HG02798 (cell line): ENCODE results near the gene ZFP36L1.

Experiments
- ATAC-seq: cut with Tn5 transposase; IDR thresholded peaks from one replicate; pipeline ENCODE4 v1.9.1; 2021; ENCODE audit warnings: mild to moderate bottlenecking; ENCODE audit not compliant: unreplicated experiment, poor library complexity

The ZFP36L1 gene

DNA sequence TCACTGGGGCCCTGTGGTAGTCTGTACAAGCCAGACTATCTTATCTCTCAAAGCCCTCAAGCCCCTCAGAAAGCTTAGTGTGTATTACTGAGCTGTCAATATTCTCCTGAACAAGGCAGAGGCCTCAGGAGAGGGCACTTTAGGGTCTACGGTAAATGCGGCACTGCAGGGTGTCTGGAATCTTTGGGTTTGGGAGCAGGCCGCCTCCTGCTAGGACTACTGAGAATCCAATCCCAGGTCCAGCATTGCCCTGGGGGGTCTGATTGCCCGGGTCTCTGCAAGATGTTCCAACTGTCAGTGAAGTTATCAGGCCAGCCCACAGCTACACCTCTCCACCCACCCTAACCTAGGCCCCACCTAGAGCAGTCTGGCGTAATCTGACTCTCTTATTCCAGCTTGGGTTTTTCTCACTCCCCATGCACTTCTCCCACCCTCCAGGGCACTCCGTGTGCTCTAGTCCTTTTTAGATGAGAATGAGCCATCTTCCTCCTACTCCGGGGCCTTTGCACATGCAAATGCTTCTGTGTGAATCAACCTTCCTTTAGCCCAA is 4.3 kb upstream of the ZFP36L1 start:
- no peak for ATAC-seq

DNA sequence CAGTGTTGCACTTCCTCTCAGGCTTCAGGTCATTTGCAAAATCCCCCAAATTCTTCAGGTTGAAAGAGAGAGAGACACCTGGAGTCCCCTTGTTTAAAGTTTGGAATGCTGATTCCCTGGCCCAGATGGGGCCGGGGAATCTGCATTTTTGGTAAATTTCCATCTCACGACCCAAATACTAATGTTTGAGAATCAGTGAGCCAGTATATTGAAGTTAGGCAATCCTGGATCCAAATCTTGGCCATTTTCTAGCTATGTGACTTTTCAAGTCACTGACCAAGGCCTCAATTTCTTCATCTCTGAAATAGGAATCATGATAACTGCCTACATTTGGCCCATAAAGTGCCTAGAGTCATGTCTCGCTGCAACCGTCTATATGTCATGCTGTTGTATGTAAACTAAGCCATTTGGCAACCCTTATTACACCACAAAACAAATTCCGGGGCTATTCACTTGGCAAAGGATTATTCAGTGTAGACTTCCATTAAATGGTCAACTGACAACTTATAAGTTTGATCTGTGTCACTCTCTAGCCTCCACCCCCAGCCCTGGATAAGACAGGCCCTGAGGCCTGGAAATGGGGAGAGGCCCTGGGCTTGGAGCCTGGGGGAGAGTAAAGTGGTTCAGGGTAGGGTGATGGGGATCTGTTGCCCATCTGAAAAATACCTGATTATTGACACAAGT is 3.7 kb upstream of the ZFP36L1 start:
- no peak for ATAC-seq

DNA sequence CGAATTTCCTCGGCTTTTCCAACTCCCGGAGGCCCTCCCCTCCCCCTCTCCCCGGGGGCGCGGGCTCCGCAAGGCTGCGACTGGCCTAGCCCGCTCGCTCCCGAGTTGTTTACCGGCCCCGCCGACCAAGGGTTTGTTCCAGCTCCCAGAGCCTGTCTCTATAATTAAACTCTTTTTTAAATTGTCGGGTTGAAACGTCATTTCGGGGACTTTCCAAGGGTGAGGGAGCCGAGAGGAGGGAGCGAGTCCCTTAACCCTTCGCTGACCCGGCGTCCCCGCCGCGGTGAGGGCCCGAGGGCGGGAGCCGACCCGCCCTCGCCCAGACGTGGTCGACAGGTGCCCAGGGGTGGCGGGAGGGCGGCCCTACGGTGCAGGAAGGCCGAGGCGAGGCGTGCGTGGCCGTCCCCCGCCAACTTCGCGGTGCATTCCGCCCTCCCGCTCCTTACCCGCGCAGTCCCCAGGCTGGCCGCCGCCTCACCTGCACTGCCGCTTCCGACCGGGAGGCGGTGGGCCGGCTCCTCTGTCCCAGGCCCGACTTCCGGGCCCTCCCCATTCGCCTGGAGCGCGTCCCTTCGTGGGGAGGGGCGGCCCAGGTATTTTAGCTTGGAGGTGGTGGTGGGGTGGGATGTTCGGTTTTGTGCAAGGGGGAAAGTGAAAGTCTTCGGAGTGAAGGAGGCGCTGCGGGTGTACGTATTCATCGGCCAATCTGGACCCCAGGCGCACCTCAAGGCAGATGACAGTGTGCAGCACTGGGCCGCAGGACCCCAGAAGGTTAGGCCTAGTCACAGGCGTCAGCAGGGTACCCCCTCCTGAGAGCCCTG is 2.9 kb upstream of the ZFP36L1 start:
- peak; percentile 41 for ATAC-seq

DNA sequence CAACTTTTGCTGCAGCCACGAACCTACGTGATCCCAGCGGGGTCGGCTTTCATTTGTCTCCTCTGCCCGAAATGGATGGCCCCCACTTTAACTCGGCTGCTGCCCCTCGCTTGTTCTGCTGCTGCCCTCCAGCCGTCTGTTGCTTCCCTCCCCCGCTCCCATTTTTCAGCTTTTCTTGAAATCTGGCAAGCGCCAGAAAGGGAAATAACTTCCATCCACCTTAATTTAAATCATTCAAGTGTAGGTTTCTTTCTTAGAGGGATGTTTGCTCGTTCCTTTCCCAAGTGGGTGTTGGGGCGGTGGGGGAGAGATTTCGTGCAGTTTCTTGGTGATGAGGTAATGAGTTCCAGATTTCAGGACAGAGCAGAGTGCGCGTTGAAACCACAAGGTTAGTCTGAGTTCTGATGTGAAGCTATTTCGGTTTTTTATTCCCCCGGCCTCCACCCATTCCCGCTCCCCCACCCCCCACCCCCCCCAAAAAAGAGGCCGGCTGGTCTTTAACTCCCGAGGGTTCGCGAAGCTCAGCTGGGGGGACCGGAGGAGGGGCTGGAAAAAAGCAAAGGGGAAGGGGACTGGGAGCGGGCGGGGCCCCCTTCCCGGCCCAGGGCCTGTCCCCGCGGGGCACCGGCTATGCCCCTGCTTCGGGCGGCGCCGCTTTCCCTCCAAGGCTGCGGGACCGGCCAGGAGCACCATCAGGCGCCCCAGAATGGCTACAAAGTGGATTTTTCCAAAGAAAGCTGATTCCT is 2.2 kb upstream of the ZFP36L1 start:
- no peak for ATAC-seq

DNA sequence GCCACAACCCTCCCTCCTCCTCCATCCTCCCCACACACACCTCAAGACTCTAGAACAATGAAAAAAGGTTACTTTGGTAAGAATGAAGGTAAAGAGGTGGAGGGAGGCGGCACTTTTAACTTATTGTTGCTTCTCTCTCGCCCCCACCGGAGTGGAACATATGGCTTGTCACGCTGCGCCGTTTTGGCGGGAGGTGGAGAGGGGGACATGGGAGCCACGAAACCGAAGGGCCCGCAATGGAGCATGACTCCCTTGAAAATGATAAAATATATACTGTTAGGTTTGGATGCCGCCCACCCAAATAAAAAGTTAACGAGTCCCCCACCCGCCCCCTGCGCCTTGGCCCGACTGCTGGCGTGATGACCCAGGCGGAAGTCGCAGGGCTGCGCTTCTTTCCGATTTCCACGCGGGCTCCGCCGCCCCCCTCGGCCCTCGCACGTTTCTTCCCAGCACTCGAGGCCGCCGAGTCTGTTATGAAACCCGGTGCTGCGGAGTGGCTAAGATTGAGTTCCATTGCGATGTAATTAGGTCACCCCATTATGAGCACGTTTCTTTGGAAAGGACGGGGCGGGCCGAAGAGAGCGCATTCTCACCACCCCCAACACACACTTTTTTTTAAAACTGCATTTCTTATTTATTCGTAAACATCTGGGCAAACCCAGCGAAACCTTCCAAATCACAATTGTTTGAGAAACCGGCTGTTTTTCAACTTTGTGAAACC is 1.4 kb upstream of the ZFP36L1 start:
- ATAC-seq, result no peak

DNA sequence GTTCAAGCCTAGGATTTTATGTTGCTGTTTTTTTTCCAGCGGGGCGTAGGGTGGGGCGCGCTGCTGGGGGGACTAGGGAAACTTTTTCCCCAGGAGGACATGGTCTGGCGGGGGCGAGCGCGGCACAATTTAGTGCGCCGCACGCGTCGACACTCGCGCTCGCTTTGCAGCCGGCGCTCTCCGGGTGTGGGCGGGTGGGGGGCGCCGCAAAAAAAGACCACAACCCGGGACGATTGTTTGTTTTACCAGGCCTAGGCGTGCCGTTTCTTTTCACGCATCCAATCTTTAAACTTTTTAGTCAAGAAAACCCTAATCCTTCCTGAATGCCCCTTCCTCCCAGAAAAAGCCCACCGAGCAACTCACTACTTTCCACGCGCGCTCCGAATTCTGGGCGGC is 865 bp upstream of the ZFP36L1 start:
- no peak for ATAC-seq

DNA sequence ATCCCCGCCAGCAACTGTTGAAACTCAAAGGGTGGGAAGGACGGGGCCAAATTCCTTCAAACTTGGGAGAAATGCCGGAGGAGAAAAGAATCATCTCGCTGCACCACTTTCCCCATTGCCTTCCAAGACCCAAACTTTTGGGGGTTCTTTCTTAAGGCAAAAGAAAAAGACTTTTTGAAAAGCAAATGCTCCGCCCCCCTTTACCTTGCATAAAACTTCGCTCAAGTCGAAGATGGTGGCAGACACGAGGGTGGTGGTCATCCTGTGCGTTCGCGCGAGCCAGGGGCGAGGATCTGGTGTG is 239 bp downstream of the ZFP36L1 start:
- ATAC-seq, result no peak

DNA sequence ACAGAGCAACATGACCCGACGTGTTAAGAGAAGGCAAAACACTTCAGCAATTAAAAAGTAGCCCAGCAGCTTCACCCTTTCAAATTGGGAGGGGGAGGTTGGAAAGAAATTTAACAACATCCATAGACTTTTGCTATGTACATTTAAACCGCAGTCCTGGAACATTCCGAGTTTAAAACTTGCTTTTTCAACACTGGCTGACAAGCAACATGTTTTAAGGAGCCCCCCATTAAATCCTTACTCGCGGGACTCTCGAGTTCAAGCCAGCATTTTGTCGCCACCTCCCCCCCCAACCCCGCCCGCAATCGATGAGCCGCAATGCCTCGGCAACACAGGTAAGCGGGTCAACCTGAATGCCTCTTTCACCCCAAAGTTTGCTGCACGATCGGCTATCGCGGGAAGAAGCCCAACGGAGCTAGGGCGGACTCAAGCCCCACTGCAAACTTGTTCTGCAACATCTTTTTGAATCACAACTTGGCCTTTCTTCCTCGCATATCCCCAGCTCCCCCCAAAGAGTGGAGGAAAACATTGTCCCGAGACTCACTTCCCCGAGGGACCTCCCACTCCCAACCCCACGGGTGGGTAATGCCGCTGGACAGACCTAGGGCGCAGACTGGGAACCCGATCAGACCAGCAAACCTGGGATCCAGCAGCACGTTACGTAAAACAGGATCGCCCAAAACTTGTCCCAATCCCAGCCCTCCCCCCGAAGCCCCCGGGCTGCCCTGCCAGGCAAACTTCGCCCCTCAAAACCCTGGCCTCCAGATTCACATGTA is 777 bp downstream of the ZFP36L1 start:
- ATAC-seq, result no peak

DNA sequence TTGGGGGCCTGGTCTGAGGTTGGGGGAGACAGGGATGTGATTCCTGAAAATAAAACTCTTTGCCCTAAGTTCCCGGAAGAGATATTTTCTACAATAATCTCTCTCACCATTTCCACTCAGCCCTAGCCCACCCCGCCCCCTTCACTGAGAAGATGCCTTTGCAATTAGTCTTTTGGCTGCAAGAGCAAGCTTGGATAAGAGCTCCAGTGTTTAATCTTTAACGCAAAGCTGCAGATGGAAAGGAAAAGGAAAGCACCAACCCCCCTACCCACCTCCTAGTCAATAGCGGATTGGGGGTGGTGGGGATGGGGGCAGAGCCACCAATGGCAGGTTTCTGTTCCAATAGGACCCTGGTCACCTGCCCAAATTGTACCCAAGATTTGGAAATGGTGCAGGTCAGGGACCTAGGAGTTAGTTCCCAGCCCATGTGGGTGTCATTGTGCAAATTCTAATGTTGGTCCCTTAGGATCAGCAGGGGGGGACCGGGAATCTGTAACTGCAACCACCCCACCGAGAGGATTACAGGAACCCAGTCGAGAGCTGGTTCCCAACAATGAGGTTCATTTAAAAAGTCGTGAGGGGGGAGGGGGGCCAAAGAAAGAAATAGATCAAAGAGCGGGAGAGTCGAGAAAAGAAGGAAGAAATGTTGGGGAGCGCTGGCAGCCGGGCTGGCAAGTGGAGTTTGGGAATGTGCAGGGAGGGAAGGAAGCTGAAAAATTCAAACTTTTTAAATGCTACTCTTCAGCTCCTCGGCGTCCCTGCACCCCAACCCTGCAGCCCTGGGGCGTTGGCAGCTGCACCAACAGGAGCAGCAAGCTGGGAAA is 1.6 kb downstream of the ZFP36L1 start:
- ATAC-seq, result no peak

DNA sequence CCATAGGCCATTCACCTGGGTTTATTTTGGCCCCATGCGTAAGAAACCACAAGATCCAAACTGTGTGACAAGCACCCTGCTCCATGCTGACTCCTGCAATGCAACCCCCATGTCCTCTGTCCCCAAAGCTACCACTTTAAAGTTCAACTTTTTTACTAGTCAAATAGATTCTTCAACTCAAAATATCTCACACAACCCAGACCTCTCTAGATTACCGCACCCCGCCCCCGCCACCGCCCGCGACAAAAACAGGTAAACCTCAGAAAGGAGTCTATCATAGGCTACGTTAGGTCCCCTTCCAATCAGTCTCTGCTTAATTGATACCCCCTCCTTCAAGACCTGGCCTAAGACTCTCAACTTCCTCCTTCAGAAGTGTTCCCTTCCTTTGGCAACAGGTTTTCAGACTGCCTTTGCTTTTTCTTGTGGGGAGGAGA is 2.2 kb downstream of the ZFP36L1 start:
- ATAC-seq, result no peak

DNA sequence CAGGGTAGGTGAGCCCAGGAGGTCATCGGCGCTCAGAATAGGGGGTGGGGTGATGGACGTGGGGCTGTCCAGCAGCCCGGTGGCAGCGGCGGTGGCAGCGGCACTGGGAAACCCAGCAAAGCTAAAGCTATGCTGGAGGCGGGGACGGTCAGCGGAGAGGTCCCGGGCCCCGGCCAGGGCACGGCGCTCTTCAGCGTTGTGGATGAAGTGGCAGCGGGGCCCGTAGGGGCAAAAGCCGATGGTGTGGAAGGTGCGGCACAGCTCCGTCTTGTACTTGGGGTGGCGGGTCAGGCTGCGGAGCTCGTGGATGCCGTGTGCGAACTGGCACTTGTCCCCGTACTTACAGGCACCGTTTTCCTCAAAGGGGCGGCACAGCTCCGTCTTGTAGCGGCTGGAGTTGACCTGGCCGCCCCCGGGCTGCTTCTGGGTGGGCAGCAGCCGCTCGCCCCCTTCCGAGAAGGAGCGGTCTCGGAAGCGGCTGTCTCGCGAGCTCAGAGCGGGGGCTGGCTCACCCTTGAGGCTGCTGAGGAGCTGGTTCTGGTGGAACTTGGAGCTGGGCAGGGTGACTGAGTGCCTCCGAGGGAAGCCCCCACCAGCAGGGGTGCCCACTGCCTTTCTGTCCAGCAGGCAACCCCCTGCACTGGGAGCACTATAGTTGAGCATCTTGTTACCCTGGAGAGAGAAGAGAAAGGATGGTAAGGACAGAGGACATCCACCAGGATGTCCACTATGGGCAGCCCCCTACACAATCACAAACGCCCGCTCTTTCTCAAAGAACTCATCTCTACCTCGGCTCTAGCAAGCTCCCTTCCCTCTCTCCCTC is 2.8 kb downstream of the ZFP36L1 start:
- no peak for ATAC-seq

DNA sequence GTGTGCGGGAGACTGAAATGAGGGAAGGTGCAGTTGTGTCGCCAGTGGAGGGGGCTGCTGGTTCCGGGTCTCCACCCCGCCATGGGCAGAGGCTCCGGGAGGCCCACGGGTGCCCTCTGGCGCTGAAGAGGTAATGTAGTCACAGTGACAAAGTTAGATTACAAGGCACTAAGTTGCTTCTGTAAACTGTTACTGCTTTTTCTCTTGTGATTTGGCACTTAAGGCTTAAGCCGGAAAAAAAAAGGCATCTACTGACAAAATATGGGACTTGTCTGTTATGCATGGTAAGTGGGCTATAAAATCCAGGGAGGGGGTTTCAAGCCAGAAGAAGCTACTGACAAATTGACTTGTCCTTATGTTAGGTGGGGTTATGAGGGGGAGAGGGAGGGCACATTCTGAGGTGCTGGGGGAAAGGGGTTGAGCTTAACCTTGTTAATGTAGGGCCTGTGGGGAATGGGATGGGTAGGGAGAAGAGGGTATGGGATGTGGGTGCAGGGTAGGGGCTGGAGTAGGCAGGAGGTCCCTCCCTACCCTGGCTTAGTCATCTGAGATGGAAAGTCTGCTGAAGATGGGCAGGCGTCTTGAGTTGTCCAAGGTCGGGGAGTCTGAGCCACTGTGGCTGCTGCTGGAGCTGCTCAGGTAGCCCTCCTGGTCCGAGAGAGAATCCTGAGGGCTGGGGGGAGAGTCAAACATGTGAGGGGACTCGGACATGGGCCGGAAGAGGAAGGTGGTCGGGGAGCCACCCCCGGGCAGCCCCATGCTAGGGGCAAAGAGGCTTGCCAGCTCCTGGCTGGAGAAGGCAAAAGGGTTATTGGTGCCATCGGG is 3.7 kb downstream of the ZFP36L1 start:
- ATAC-seq, result no peak

DNA sequence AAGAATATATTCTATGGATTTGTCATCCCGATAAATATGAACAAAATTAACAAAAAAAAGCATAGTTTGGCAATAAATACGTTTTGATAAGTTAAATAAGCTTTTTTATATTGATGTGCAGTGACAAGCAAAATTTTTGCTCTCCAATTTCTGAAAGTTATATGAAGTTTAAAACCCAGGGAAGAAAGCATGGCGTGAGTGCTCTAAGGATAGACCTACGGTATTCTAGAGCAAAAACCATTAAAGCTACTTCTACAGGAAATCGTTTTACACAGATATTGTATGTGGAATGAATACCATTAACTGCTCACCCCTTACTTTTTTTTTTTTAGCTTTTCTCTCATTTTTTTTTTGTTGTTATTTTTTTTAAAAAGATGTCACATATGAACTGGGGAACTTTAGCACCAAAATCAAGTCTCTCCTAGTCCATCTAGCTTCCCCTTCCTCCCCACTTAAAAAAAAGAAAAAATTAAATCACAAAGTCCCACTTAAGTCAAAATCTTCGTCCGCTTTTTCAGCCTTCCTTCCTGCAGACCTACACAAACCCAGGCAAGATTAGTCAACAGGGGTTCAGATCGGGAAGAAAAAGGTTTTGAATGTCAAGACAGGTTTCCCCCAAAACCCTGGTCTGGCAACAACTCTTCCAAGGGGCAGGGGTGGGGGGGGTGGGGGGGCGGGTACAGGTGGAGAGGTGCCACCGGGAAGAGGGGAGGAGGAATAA is 4.4 kb downstream of the ZFP36L1 start:
- no peak for ATAC-seq

DNA sequence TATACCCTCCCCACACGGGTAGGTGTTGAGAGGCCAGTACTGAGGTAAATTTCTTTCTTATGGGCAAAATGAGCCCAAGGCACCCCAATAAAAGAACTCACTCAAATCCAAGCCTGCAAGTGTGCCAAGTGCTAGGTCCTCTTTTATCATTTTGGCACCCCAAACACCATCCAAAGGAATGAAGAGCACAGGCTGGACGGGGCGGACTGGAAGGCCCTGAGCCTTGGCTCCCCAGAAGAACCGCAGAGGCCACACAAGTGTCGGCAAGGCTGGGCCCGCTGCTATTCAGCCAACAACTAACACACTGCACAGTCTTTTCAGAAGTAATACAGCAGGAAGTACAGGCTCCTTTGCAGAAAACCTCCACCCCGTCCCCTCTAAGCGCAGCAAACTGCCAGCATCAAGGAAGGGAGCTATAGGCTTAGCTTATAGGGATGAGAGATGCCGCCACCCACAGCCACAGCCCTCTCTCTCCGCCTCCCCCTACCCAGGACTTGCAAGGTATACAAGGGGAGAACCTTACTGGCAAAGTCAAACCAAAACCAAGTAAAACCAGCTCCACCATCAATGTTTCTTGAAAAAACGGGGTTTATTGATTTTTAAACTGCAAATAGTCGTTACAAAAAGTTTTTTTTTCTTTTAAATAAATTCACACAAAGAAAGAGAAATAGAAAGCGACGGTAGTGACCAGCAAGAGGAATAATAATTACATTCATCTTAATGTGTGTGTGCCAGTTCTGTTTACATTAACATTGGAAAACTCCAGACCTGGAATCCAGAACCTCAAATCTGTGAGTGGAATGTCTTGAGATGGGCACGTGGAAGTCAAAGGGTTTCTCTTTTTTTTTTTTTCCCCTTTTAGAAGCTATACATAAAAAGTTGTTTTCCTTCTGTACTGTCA is 5.5 kb downstream of the ZFP36L1 start:
- no peak for ATAC-seq

DNA sequence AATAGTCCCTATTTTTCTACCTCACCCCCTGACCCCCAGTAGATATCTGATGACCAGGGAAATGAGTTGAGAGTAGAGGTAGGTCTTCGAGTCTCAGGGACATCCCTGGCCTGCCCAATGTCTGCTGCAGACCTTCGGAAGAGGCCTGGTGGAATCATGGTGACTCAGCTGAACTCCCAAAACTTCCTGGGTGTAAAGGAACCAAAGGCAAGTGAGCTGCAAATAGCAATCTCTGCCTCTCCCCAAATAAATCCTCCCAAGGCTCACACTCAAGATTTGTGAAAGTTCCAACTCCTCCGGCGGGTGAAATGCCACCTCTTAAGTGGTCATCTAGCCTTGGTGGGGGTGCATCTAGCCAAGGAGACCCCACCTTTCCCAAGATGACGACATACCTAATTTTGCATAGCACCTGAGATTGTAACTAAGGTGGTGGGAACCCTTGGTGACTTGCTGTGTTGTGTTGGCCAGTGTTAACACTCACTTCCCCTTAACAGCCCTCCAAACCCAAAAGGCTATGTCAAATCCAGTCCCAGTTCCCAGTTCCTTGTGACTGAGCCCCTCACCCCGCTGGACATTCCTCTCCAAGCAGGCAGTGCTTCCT is 6.3 kb downstream of the ZFP36L1 start:
- no peak for ATAC-seq
